Peyer's patch (tissue), 4 donors: Measurements from ENCODE around the gene SLC6A3. TPM values are rescaled to one million over a fixed set of nuclear protein-coding genes. Genes with fewer than 3 reads are reported as not detected.

Source experiments
- DNase-seq, 3 donors: peaks; one replicate each; pipeline ENCODE4 v3.0.0-alpha.2; 2017 to 2019
- H3K27ac ChIP-seq, 4 donors: fragments of 200-600 bp; sonication (generic); one replicate each; pipeline ENCODE4 v1.5.1; 2016 to 2019
- H3K27me3 ChIP-seq, 2 donors: fragments of 200-600 bp; sonication (generic); one replicate each; pipeline ENCODE4 v1.5.1; 2019
- H3K36me3 ChIP-seq, 3 donors: fragments of 200-600 bp; sonication (generic); one replicate each; pipeline ENCODE4 v1.5.1; 2016 to 2019
- H3K4me1 ChIP-seq, 4 donors: fragments of 200-600 bp; sonication (generic); one replicate each; pipeline ENCODE4 v1.5.1; 2016 to 2019
- H3K4me3 ChIP-seq, 4 donors: fragments of 200-600 bp; sonication (generic); 1 replicate in 3 of 4; 2 replicates in 1 of 4; pipeline ENCODE4 v1.5.1; 2016 to 2019; ENCODE audit warnings: mild to moderate bottlenecking in 1 of 4
- H3K9me3 ChIP-seq, 4 donors: fragments of 200-600 bp; sonication (generic); one replicate each; pipeline ENCODE4 v1.5.1; 2016 to 2019; ENCODE audit warnings: mild to moderate bottlenecking in 1 of 4
- POLR2A ChIP-seq, 2 donors: fragments of 450-650 bp; IDR thresholded peaks; one replicate each; pipeline ENCODE4 v1.5.1; 2017; ENCODE audit warnings: antibody characterized with exemption in 2 of 2, mild to moderate bottlenecking in 2 of 2, moderate library complexity in 2 of 2
- total RNA-seq, 4 donors: library from RNA; depleted of rRNA; stranded (reverse); fragments of >200 nt; gene quantifications; one replicate each; pipeline ENCODE4 v1.1.0, GENCODE V29; 2016
- TF ChIP-seq, protein P1 (sequence below), 6 experiments: fragments of 450-650 bp in 4 of 6; fragments of 200-600 bp in 2 of 6; sonication (generic) in 1 of 6; IDR thresholded peaks; one replicate each; pipeline ENCODE4 v1.5.1; 2017 to 2019; ENCODE audit warnings: antibody characterized with exemption in 6 of 6, mild to moderate bottlenecking in 3 of 6, moderate library complexity in 1 of 6

The SLC6A3 gene
- total RNA-seq, 4 donors from 2014 or later = 0.40 to 0.70 TPM; not detected in 2

DNA sequence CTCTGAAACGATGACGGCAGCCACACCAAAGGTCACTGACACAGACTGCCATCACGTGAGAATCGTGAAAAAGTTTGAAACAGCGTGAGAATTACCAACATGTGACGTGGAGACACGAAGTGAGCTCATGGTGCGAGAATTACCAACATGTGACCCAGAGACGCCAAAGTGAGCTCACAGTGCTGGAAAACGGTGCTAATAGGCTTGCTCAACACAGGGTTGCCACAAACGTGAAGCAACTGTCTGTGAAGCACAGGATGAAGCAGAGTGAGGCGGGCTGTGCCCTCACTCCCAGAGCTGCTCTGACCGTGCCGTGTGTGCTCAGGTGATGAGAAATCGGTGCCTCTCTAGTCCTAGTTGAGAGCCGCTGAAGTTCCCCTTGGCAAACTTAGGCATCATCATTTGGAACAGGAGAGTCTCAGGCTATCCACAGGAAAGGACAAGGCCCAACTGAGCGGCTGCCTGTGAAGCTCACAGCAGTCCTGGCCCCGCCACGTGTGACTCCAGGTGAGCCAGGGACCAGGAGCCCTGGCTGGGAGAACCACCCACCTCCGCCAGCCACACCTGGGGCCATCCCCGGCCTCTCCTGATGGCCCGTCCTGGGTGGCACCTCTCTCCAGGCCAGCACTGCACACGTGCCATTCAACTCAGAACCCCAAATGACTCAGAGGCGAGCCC is 29.8 kb upstream of the SLC6A3 start:
- H3K27ac ChIP-seq = no peak overlapping the region
- H3K4me1 ChIP-seq = peaks cover 0 to 3% (median 0%) of the 10 kb centered on the region in 4 donors
- H3K36me3 ChIP-seq = no peaks in the 10 kb centered on the region
- peak in 2 of 3 donors; percentile 32 to 44 for DNase-seq
- H3K9me3 ChIP-seq = no peaks in the 10 kb centered on the region
- H3K27me3 ChIP-seq = no peaks in the 10 kb centered on the region
- H3K4me3 ChIP-seq = no peak overlapping the region
- TF ChIP-seq, protein P1, sequence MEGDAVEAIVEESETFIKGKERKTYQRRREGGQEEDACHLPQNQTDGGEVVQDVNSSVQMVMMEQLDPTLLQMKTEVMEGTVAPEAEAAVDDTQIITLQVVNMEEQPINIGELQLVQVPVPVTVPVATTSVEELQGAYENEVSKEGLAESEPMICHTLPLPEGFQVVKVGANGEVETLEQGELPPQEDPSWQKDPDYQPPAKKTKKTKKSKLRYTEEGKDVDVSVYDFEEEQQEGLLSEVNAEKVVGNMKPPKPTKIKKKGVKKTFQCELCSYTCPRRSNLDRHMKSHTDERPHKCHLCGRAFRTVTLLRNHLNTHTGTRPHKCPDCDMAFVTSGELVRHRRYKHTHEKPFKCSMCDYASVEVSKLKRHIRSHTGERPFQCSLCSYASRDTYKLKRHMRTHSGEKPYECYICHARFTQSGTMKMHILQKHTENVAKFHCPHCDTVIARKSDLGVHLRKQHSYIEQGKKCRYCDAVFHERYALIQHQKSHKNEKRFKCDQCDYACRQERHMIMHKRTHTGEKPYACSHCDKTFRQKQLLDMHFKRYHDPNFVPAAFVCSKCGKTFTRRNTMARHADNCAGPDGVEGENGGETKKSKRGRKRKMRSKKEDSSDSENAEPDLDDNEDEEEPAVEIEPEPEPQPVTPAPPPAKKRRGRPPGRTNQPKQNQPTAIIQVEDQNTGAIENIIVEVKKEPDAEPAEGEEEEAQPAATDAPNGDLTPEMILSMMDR (IDR thresholded peaks at IDR 0.05) = no peak
- no peak for TF ChIP-seq POLR2A (IDR thresholded peaks at IDR 0.05)

DNA sequence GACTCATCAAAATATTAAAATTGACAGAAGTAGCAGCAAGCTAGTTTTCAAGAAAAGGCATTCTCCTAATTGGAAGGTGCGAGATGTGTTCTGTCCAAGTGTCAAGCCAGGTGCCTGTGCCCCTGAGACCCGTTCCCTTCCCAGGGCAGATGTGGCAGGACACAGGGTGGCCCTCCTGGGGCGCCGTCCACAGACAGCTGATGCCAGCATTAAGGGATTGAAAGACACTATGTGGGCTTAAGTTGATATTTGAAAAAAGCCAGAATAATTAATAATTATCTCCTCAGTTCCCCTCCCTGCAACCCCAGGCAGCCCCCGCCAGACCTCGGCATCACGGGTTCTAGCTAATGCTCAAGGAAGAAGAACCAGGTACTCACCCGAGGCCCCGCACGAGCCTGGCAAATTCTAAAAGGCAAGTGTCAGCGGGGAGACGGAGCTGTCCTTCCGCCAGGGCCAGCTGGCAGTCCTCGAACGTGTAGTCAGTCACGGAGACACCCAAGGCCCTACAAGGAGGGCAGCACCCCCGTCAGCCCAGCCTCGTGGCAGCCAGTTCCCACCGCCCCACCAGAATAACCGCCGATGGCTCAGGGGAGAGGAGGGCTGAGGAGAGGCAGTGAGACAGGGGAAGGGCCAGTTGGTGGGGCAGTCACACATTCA is 29.1 kb upstream of the SLC6A3 start:
- no peaks in the 10 kb centered on the region for H3K4me1 ChIP-seq
- H3K27ac ChIP-seq = no peak overlapping the region
- no peaks in the 10 kb centered on the region for H3K36me3 ChIP-seq
- DNase-seq = peak in 2 of 3 donors; percentile 40 to 44
- no peaks in the 10 kb centered on the region for H3K27me3 ChIP-seq
- no peaks in the 10 kb centered on the region for H3K9me3 ChIP-seq
- TF ChIP-seq, protein P1 (IDR thresholded peaks at IDR 0.05) = no peak
- no peak for TF ChIP-seq POLR2A (IDR thresholded peaks at IDR 0.05)
- no peak overlapping the region for H3K4me3 ChIP-seq

DNA sequence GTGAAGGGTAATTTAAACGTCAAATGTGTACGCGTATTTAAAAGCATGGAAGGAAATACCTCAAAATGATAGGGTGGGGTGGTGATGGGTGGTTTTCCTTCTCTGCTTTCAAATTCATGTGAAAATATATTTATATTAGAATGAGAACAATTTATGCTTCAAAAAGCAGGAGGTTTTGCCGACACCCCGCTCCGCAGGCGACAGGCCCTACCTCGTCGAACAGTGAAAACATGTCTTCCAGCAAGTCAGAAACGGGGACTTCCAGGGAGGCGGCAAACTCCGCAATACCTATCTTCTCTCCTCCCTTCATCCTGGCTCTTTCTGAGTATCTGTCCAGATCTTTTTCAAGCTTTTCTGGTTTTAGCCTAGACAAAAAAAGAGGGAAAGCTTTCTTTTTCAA is 28.5 kb upstream of the SLC6A3 start:
- H3K27ac ChIP-seq = no peak overlapping the region
- no peaks in the 10 kb centered on the region for H3K27me3 ChIP-seq
- H3K4me1 ChIP-seq = no peaks in the 10 kb centered on the region
- H3K9me3 ChIP-seq = no peaks in the 10 kb centered on the region
- H3K36me3 ChIP-seq = no peaks in the 10 kb centered on the region
- no peak for DNase-seq
- TF ChIP-seq POLR2A (IDR thresholded peaks at IDR 0.05) = no peak
- H3K4me3 ChIP-seq = no peak overlapping the region

DNA sequence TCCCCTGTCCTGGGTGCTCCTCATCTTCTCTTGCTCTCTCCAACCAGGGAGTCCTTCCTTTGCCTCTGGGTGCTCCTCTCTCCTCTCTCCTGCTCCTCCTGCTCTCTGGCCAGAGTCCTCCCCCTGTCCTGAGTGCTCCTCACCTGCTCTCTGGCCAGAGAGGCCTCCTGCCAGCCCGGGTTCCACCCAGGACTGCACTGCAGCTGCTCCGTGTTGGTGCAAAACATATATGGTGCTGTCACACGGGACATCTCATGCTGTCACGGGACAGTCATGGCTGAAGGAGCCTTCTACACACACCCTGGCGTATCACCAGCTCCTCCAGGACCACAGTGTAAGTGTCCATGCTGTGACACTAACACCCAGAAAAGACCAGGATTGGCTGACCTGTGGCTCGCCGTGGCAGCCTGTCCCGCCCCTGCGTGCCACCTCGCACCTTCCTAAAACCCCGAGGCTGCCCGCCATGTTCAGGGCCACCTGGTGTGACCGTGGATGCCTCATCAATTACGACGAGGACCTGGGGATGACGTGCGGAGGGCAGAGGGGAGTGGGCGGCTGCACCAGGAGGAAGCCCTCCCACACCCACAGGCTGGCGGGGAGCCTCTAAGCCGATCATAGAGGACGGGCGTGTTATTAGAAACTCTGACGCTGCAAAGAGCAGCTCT is 27.9 kb upstream of the SLC6A3 start:
- Histone ChIP-seq H3K27ac (no peak overlapping the region), H3K9me3 (no peaks in the 10 kb centered on the region), H3K4me1 (no peaks in the 10 kb centered on the region), H3K4me3 (no peak overlapping the region), H3K36me3 (no peaks in the 10 kb centered on the region), H3K27me3 (no peaks in the 10 kb centered on the region)
- TF ChIP-seq, protein P1 (IDR thresholded peaks at IDR 0.05) = no peak
- no peak for TF ChIP-seq POLR2A (IDR thresholded peaks at IDR 0.05)
- peak in 1 of 3 donors; percentile 28 for DNase-seq

DNA sequence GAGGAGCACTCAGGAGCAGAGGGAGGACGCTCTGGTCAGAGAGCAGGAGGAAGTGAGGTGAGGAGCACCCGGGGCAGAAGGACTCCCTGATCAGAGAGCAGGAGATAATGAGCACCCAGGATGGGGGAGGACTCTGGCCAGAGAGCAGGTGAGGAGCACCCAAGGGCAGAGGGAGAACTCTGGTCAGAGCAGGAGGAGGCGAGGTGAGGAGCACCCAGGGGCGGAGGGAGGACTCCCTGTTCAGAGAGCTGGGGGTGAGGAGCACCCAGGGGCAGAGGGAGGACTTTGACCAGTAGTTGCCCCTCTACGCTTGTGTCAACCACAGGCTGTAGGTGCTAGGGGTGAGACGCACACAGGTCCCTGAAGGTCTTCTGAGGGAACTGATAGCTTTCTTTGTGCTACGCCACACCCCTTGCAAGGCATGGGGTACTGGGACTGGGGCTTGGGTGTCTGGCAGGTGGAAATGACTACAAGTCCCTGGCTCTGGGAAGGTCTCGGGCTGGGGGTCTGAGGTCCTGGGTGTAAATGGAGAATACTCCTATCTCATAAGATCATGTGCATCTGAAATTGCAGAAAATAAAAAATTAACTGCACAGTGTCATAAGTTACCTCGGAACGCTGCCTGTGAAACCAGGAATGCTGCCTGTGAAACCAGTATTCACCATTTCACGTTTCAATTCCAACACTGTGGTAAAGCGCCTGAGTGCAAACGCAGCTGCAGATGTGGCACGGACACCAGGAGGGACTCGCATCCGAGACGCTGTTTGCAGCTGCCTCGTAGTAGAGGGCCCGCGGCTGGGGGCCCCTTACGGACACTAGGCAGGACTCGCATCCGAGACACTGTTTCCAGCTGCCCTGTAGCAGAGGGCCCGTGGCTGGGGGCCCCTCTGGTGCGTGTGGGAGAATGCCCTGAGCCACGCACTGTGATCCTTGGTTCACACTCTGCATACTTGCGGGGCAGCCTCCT is 27.0 kb upstream of the SLC6A3 start:
- DNase-seq = peak in 2 of 3 donors; percentile 21 to 42
- Histone ChIP-seq H3K27ac (no peak overlapping the region), H3K9me3 (no peaks in the 10 kb centered on the region), H3K36me3 (no peaks in the 10 kb centered on the region), H3K27me3 (no peaks in the 10 kb centered on the region), H3K4me1 (no peaks in the 10 kb centered on the region), H3K4me3 (no peak overlapping the region)
- TF ChIP-seq, protein P1 (IDR thresholded peaks at IDR 0.05) = no peak
- no peak for TF ChIP-seq POLR2A (IDR thresholded peaks at IDR 0.05)
